SKM-1 (cell line): ENCODE measurements around the gene GP9.
"Not testable (repeated sequence)": the region's sequence is repeated elsewhere in the genome, so short reads cannot be mapped to it uniquely, and the experiment has no call there.

Experiments used
- DNase-seq: peaks from one replicate; lab custom pipeline; 2025; ENCODE audit not compliant: unreplicated experiment; lab: John Stamatoyannopoulos, UW

The GP9 gene

GRCh38 chr3:129047553-129047839 lies 13.1 kb upstream of the GP9 start:
- DNase-seq, result no peak

GRCh38 chr3:129050556-129051295 lies 9.9 kb upstream of the GP9 start:
- DNase-seq, result no peak

GRCh38 chr3:129051871-129052340 lies 8.7 kb upstream of the GP9 start:
- DNase-seq, result no peak

- no peak for DNase-seq
Observed at GRCh38 chr3:129052675-129053074, 7.9 kb upstream of the GP9 start.

GRCh38 chr3:129054605-129055104 lies 5.9 kb upstream of the GP9 start:
- DNase-seq, result no peak

- DNase-seq, result no peak
Observed at GRCh38 chr3:129056451-129057173, 4.0 kb upstream of the GP9 start.

GRCh38 chr3:129057249-129057648 lies 3.3 kb upstream of the GP9 start:
- no peak for DNase-seq

- DNase-seq, result no peak
Observed at GRCh38 chr3:129058441-129059200, 2.0 kb upstream of the GP9 start.

- DNase-seq, result no peak
Observed at GRCh38 chr3:129059311-129059958, 1.1 kb upstream of the GP9 start.

- no peak for DNase-seq
Observed at GRCh38 chr3:129061023-129061887, 676 bp downstream of the GP9 start.

- DNase-seq, result no peak
Observed at GRCh38 chr3:129061888-129062834, 1.6 kb downstream of the GP9 start.

GRCh38 chr3:129063091-129063640 lies 2.6 kb downstream of the GP9 start:
- DNase-seq, result no peak

- DNase-seq, result no peak
Observed at GRCh38 chr3:129063841-129064482, 3.4 kb downstream of the GP9 start.

GRCh38 chr3:129065016-129065719 lies 4.6 kb downstream of the GP9 start:
- no peak for DNase-seq

- no peak for DNase-seq
Observed at GRCh38 chr3:129065720-129066073, 5.1 kb downstream of the GP9 start.

GRCh38 chr3:129067719-129068118 lies 7.1 kb downstream of the GP9 start:
- DNase-seq, result not testable (repeated sequence)

GRCh38 chr3:129068291-129068886 lies 7.8 kb downstream of the GP9 start:
- DNase-seq, result no peak
